Liver (tissue), 3 donors: Measurements from ENCODE around the gene DPYD.

Source experiments
- REST ChIP-seq: IDR thresholded peaks from 2 replicates; pipeline ENCODE4 v1.6.1; 2016; ENCODE audit warnings: antibody characterized with exemption, mild to moderate bottlenecking
- RXRA ChIP-seq, 2 donors: IDR thresholded peaks; 2 replicates each; pipeline ENCODE4 v1.6.1; 2017 to 2018; ENCODE audit warnings: antibody characterized with exemption in 2 of 2, mild to moderate bottlenecking in 1 of 2
- TAF1 ChIP-seq: conservative IDR thresholded peaks from 2 replicates; pipeline ENCODE4 v1.6.1; 2016; ENCODE audit warnings: antibody characterized with exemption, mild to moderate bottlenecking
- TF ChIP-seq, protein P1 (sequence below): fragments of 150-350 bp; IDR thresholded peaks from 2 replicates; pipeline ENCODE4 v1.5.1; 2017; ENCODE audit warnings: improper control_type of control experiment, low read depth, low read length; ENCODE audit not compliant: missing input control
- donor health status: healthy.
- donor health status: healthy.

DNA sequence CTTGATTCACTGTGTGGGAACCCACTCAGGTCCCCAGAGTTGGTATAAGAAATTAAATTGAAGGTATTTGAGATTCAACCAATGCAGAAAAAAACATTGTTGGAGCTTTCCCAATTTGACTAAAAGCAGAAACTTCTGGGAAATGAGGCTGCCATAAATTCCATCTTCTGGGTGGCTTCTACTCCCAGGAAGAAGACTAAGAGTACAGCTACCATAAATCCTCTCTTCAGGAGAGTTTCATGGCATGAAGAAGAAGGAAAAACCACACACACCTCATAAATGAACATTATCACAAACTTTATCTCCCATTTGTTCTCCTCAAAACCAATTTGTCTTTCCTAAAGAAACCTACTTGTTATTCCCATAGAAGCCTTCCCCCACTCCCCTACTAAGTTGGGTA lies 283.9 kb downstream of the DPYD start:
- TF ChIP-seq, protein P1, sequence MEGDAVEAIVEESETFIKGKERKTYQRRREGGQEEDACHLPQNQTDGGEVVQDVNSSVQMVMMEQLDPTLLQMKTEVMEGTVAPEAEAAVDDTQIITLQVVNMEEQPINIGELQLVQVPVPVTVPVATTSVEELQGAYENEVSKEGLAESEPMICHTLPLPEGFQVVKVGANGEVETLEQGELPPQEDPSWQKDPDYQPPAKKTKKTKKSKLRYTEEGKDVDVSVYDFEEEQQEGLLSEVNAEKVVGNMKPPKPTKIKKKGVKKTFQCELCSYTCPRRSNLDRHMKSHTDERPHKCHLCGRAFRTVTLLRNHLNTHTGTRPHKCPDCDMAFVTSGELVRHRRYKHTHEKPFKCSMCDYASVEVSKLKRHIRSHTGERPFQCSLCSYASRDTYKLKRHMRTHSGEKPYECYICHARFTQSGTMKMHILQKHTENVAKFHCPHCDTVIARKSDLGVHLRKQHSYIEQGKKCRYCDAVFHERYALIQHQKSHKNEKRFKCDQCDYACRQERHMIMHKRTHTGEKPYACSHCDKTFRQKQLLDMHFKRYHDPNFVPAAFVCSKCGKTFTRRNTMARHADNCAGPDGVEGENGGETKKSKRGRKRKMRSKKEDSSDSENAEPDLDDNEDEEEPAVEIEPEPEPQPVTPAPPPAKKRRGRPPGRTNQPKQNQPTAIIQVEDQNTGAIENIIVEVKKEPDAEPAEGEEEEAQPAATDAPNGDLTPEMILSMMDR = no peak
- TF ChIP-seq RXRA (IDR thresholded peaks at IDR 0.05) (no peak), TAF1 (no peak), REST (no peak)
